ENCODE measurements around the gene CYB5A.

Gene CYB5A

DNA sequence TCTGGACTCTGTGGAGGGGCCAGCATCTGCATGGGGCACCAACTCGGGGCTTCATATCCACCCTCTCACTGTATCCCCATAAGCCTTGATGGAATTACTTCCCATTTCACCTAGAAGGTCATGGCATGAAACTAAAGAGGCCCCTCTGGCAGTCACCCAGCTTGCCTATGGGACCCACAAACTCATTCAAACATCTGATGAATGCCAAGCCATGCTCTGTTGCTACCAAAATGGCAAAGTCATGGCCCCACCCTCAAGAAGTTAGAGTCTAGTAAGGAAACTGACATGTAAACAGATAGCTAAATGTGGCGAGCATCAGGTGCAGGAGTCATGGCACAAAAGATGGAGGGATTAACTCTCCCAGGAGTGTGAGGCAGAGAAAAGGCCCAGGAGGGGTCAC, 14.5 kb downstream of the CYB5A start:
- no peak for DNase-seq (ENCODE audit: low read depth in 2 of 2)

DNA sequence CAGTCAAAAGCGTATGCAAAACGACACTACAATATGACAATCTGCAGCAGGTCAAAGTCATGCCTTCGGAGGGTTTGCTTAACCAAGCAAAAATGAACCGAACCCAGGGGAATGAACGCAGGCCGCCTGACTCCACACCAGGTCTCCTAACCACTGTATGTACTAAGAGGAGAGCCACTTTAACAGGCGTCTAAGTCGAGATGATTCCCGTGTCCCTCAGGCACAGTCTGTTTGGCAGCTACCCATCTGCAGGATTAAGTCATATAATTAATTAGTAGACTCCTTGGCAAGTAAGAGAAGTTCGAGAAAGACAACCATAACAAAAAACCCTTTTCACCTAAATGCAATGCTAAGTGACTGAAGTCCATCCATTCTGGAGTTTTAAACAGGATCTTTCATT, 15.2 kb downstream of the CYB5A start:
- DNase-seq (ENCODE audit: low read depth in 2 of 2) = no peak

DNA sequence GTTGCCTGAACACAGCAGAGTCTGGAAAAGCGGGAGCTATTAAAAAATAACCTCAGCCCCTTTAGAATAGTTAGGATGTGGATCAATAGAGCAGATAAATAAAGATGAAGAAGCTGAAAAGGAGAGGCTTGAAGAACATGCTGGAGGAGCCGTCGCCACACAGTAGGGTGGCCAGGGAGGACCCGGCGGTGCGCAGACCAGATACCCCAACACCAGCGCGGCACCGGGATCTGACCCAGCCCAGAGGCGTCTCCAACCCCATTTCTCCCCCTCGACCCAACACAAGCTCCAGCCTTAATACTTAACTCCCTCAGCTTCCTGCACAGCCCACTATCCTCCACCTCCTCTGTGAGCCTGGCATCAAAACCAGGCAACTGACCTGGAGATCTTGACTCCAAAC, 16.0 kb downstream of the CYB5A start:
- no peak for DNase-seq (ENCODE audit: low read depth in 2 of 2)

DNA sequence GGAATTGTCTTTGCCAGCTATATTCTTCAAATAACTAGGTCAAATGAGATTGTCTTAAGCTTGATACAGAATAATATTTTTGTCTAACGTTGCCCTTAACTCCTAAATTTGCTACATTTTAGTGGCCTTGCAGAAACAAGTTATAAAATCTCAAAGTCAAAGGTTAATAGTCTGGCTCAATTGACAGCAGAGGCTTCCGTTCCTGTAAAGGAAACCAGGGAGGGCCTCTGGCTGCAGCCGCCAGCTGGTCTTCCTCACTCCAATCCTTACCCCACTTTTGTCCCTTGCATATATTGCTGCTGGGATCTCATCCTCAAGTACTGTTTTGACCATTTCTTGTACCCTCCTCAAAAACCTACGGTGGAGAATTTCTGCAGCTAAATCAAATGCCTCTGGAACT, 17.1 kb downstream of the CYB5A start:
- no peak for DNase-seq (ENCODE audit: low read depth in 2 of 2)

DNA sequence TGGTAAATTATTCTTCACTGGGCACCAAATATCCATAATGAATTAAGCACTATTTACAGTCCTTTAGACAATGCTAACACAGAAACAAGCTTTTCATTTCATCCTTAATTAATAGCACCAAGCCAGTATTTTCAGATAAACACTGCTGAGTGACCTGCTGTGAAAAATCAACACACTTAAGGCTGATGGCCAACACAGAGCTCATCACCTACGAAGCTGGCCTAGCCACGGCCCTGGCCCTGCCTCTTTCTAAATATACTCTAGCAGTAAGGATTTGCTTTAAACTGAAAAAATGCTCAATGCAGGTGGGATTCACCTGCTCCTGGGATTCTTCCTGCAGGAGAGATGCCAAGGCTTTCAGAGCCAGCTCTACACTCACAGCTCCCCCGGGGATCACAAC, 18.4 kb downstream of the CYB5A start:
- DNase-seq (ENCODE audit: low read depth in 2 of 2) = no peak

DNA sequence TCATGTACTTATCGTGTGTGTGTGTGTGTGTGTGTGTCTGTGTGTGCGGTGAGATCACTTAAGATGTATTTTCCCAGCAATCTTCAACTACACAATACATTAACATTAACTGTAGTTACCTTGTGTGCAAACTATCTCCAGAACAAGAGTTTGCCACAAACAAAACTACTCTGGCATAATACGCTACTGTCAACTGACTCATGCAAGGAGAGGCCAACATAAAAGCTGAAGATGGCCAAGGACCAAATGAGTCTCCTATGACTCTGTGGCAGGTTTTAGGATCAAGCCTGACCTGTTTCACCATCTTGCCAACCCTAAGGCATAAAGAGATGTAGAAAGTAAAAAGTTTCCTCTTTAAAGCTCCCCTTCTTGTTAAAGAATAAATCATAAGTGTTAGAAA, 20.1 kb downstream of the CYB5A start:
- DNase-seq (ENCODE audit: low read depth in 2 of 2) = no peak

DNA sequence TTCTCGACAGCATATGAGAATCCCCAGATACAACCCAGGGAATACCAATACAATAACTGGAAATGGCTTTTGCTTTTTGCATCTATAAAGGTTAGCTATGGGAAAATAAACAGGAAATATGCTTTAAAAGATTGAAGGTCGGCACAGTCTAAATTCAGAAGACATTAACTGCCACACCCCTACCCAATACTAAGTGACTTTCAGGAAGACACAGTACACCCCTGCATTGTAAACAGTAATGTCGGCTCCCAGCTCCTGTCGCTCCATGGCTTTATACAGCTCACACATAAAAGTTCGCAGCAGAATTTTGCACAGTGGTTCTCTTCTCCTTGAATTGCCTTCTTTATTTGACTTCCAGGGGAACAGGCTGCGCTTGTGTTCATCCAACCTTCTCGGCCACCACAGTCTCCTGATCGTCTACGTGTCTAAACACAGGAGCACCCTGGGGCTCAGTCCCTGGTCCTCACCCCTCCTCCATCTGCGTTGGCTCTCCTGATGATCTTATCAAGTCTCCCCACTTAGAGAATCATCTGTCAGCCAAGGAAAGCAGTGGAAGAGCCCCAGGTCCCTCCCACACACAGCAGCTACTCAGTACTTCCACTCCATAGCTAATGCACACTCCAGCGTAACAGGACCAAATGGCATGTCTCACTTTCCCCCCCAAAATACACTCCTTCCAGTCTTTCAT, 22.7 kb downstream of the CYB5A start:
- DNase-seq (ENCODE audit: low read depth in 2 of 2) = no peak

DNA sequence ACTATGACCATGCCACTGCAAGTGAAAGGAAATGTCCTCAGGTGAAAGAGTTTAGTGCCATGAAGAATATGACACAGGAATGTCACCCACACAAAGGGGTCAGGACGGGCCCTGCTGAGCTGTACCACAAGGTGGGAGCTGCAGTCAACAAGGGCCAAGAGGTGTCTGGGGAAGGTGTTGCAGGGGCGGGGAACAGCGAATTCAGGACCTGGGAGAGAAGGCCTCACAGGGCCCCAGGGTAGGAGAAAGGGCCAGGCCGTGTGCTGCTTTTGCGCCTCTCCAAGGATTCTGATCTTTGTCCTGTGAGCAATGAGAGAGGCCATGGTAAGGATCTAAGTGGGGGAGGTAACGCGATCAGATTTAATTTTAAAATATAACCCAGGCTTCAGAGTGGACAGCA, 23.6 kb downstream of the CYB5A start:
- no peak for DNase-seq (ENCODE audit: low read depth in 2 of 2)

DNA sequence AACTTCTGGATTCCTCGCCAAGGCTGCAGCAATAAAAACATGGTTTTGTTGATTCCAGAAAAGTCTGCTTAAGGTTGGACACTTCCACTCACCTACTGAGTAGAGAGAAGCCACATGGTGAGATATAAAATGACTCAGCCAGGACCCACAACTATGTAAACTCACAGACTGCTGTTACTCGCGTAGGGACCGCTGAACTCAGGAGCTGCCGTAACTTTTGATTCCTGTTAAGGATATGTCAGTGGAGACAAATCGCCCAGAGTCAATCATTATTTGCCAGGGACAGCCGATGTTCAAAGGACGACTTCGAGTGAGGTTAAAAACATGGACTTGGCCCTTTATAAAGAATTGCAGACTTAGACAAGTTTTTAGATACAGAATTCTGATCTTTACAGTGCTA, 25.6 kb downstream of the CYB5A start:
- DNase-seq (ENCODE audit: low read depth in 2 of 2) = no peak

DNA sequence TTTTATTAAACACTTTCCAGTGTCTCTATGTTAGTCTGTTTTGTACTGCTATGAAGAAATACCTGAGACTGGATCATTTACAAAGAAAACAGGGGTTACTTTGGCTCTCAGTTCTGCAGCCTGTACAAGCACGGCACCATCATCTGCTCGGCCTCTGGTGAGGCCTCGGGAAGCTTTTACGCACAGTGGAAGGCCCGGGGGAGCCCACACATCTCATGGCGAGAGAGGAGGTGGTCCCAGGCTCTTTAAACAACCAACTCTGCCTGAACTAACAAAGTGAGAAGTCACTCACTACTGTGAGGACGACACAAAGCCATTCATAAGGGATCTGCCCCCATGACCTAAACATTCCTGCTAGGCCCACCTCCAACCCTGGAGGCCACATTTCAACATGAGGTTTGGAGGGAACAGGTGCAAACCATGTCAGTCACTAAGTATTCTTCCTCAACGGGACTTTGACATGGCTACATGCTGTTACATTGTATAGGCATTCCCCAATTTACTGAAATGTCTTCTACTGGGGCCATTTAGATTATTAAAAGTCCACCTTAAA, 26.1 kb downstream of the CYB5A start:
- no peak for DNase-seq (ENCODE audit: low read depth in 2 of 2)

DNA sequence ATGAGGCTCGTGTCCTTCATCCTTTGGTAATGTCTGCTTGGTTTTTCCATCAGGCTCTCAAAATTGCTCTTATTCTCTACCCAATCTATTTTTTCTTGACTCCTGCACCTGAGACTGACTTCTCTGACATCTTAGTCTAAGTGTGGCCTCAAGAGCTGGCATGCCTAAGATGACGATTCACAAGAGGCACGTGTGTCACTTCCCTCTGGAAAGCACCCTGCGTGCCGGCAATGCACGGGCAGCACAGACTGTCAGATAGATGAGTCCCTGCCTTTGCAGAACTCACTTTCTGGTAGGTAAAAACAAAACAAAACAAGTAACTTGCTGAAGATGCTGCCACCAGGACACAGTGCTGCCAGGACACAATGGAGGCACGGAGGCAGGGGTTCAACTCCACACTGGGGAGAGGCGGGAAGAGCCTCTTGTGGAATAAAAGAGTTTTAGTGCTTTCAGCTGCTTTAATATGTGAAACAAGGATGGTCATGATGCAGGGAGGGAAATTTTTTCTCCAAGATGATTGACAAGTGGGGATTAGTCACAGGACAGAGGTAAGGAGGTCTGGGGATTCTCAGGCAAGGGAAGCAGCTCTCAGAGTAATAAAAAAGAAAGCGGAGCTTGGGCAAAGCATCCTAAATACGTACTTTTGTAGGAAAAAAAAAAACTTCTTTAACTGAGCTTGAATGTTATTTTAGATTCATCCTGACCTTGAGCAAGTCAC, 27.3 kb downstream of the CYB5A start:
- no peak for DNase-seq (ENCODE audit: low read depth in 2 of 2)

DNA sequence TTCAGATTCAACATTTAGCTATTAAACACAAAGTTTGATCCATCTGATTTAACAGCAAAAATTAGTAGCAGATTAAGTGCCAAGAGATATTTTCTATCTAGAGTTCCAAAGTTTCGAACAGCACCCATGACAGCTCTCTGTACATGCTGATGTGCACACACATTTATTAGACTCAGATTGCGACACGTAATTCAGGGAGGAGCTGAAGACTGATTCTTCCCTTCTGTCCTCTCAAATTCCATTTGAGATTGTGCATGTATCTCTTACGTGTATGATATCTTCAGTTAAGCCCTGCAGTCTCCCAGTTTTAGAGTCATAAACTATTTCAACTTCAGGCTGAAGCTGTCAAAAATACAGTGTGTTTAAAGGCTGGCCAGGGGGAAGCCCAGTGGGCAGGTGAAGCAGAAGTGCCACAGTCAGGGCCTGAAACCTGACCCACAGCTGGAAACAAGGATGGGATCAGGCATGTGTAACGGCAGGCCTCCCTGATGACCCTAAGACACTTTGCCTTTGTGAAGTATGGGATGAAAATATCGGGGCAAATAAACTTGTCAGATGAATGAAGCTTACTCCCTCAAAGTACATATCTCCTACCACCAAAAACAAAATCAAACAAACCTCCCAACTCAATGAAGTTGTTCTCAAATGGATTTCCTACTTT, 30.6 kb downstream of the CYB5A start:
- no peak for DNase-seq (ENCODE audit: low read depth in 2 of 2)

DNA sequence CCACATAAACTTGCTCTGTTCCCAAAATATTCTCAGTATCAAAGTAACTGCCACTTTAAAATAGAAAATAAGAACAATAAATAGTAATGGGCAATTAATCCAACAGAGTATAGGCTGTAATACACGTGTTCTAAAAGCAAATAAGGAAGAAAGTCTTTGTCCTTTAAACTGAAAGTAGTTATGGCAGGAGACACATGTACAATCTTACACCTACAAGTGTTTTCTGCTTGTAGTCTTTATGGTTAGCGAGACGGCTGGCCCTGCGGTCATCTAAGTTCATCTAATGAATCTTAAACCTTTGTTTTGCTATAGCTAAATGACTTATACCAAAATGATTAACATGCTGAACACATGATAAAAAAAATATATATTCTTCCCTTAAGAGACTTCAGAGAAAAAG, 32.4 kb downstream of the CYB5A start:
- DNase-seq (ENCODE audit: low read depth in 2 of 2) = no peak

DNA sequence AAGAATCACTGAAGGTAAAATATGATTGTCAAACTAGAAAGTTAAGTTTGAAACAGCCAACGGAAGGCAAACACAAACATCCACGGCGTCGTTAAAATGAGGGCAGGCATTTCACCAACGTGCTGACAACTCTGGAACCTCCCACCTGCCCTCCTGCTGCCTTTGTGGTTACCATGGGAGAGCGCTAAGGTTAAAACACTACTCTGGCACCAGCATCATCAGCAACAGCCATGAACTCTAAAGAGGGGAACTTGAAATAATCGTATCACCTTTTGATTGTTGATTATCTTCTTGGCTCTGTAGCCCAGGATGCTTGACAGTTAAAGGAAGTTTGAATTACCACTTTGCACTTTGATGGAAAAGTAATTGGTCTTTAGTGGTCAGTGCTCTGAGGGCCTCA, 34.7 kb downstream of the CYB5A start:
- DNase-seq (ENCODE audit: low read depth in 2 of 2) = no peak

DNA sequence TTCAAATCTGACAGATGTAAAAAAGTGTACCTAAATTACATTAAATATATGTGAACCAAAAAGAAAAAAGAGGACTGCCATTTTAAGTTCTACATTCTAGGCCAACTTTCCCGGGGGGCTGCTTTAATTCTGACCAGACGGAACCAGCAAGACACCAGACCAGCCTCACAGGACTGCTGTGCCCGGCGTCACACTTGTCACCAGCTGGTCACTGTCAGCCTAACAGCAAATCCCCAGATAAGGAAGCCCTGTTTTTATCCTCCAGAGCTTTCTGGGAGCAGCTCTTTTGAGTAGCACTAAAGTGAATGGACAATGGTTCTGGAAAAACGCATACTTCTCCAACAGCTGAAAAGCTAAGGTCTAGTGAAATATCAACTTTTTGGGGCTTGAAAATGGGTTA, 35.6 kb downstream of the CYB5A start:
- no peak for DNase-seq (ENCODE audit: low read depth in 2 of 2)

DNA sequence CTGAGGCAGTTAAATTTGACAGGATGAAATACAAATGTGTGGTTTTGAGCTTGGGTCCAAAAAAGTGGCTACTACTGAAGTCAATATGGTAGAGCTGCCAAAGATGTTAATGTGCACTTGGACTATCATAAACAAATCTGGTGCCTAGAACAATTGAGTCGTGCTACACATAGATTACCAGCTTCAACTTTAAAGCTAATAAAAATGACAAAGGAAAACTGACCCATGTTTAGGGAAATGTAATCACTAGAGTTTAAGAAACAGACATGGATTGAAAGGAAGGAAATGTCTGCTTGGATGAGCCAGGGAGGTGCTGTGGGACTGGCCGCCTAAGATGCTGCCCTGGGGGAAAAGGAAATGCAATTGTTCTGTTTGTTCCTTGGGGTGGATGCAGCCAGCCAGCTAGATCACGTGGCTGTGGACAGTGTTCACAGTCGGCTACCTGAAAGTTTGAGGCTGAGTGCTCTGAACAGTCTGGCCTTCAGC, 36.6 kb downstream of the CYB5A start:
- peak in 1 of 2 experiments; percentile 26 for DNase-seq (ENCODE audit: low read depth in 2 of 2)

DNA sequence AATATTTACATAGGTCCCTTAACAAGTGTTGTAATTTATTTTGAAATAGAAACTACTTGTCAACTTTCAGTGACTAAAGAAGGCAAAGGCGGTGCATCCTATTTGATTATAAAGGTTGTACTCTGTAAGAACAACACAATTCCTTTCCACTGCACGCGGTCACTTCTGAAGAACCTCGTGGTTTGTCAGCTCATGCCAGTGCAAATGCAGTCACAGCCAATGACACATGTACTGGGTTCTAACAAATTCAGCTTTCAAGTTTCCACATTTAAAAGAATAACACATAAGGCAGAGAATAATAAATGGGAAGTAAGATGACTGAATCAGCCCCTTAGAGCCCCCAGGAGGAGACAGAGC, 39.7 kb downstream of the CYB5A start:
- DNase-seq (ENCODE audit: low read depth in 2 of 2) = no peak

DNA sequence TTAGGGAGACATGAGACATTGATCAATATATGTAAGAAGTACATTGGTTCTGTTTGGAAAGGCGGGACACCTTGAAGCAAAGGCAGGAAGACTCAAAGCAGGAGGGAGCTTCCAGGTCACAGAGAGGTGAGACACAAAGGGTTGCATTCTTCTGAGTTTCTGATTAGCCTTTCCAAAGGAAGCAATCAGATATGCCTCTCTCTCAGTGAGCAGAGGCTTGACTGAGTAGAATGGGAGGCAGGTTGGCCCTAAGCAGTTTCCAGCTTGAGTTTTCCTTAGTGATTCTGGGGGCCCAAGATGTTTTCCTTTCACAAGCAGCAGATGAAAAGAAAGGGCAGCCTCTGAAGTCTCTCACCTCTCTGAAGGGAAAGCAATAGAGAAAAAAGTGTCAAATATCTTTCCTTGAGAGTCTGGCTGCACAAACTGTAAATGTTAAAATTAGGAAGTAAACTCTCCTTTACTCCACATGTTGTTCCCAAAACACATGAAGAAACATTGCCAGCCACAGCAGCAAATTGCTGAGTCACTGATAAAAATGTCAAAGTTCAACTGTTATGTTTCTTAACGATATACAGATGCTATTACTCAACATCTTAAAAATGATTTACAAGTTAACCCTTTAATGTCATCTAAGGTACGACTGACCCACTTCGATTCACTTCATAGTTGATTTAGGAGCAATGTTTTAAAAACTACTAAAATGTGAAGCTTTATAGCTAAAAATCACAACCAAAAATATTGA, 40.3 kb downstream of the CYB5A start:
- DNase-seq (ENCODE audit: low read depth in 2 of 2) = peak; percentile 64 to 68

DNA sequence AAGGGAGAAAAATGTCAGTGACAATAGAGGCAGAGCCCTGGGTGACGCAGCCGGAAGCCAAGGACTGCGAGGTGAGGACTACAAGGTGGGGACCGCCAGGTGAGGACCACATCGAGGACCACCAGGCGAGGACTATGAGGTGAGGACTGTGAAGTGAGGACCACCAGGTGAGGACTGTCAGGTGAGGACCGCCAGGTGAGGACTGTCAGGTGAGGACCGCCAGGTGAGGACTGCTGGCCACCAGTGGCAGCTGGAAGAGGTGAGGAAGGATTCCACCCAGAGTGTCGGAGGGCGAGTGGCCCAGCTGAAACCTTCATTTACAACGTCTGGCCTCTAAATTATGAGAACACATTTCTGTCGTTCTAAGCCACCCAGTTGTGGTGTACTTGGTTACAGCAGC, 41.6 kb downstream of the CYB5A start:
- DNase-seq (ENCODE audit: low read depth in 2 of 2) = no peak

DNA sequence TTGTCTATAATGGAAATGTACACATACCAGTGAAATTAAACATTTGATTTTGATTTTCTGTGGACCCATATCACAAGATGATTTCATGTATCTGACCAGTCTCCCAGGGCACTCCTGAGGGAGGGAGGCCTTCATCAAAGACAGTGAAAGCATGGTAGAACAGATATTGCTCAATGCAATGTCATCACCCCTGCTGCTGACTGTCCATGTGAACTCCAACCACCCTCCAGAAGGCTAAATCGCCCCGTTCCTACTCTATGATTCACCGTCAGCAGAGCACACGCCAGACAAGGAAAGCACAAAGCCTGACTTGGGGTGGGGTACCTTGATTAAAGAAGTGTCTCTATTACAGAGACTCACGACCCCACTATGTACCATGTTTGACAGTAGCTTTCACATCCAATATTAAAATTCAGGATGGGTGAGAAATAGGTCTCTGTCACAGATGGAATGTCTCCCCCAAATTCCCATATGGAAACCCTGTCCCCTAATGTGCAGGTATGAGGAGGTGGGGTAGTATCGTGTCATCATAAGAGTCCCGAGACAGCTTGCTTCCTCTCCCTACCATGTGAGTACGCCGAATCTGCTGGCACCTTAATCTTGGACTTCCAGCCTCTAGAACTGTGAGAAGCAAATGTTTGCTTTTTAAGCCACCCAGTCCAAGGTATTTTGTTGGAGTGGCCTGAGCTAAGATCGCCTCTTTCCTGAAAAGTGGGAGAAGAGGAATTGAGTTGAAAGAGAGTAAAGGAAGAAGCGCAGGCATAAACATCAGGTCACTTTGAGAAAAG, 42.4 kb downstream of the CYB5A start:
- DNase-seq (ENCODE audit: low read depth in 2 of 2) = no peak

DNA sequence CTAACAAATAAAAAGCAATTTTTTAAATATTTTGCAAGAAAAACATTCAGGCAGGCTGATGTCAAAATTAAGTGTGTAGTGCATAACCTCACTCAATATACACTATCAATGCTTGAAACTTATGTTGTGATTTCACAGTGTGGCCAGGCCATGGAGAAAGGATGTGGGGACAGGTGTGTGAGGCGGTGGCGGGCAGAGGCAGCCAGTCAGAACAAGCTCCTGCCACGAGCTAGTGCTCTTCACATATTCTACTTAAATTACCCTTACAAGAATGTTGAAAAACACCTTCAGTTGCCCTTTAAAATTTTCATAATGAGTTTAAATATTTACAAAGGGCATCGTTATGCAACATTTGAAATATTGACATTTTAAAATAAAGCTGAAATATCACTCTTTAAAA, 43.2 kb downstream of the CYB5A start:
- no peak for DNase-seq (ENCODE audit: low read depth in 2 of 2)

Measured in fibroblast of skin of left quadriceps (primary cell).